Left hindlimb (tissue), 1 donor: ENCODE measurements around the gene OR52A1.

Experiments used
- DNase-seq: peaks from one replicate; pipeline ENCODE4 v3.0.0-alpha.2; 2018

The OR52A1 gene

DNA sequence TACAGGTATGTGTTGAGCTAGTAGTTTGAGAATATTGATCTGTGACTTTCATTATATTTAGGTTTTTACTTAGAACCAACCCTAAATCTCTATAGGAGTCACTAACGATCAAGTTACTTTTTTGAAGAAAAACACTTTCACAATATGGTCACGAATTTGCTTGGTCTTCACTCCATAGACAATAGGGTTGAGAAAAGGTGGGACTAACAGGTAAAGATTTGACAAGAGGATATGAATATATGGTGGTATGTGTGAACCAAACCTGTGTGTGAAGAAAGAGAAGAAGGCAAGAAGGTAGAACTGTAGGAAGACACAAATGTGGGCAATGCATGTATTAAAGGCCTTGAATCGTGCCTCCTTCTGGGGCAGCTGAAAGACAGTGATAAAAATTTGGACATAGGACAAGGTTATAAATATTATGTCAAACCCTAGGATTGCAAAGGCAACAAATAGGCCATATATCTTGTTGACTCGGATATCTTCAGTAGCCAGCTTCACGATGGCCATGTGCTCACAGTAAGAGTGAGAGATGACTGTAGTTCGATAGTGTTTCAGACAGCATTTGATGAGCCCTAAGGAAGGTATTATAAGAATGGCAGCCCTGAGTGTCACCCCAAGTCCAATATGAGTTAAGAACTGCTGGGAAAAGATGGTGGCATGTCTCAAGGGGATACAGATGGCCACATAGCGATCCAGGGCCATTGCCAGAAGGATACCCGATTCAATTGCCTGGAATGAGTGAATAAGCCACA is 22.8 kb downstream of the OR52A1 start:
- DNase-seq = no peak

DNA sequence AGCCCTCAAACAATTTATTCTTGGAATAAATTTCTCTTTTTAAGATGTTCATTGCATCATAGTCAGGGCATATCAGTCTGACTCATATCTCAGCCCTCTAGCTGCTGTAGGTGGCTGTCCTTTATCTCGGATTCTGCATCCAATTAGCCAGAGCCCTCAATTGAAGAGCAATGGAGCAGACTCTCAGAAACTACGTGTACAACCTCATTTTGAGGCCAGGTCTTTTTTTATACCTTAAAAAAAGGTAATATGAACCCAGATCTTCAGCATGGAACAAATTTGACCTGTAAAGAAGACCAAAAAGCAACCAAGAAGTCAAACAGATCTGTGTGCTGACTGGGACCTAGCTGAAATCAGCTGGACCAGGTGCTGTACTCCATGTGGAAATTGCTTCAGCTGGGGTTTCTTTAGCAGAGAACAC is 25.1 kb downstream of the OR52A1 start:
- DNase-seq = no peak

DNA sequence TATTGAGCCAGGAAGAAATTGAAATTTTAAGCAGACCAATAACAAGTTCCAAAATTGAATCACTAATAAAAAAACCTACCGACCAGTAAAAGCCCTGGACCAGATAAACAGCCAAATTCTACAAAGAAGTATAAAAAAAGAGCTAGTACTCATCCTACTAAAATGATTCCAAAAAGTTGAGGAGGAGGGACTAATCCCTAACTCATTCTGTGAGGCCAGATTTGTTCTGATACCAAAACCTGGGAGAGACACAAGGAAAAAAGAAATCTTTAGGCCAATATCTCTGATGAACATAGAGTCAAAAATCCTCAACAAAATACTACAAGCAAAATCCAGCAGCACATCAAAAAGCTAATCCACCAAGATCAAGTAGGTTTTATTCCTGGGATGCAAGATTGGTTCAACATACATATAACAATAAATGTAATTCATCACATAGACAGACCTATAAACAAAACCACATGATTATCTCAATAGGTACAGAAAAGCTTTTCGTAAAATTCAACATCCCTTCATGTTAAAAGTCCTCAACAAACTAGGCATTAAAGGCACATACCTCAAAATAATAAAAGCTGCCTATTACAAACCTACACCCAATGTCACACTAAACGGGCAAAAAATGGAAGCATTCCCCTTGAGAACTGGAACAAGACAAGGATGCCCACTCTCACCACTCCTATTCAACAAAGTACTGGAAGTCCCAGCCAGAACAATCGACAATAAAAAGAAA is 29.5 kb downstream of the OR52A1 start:
- DNase-seq = no peak

GRCh38 chr11:5123802-5124521 is 30.6 kb downstream of the OR52A1 start:
- peak; percentile 47 for DNase-seq

GRCh38 chr11:5118893-5119292 is 35.7 kb downstream of the OR52A1 start:
- DNase-seq = no peak

DNA sequence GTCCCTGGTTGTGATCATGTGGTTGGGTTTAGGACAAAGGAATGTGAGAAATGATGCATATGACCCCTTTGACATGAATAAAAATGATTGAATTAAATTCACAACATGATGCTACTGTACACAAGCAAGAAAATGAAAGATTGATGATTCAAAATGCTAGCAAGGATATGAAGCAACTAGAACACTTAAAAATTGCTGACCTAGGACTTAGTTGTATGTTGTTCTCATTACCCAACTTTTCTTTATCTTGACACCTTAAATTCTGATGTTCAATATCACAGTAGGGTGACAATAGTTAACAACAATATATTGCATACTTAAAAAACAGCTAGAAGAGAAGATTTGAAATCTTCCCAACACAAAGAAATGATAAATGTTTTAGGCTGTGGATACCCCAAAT is 37.0 kb downstream of the OR52A1 start:
- DNase-seq = no peak

DNA sequence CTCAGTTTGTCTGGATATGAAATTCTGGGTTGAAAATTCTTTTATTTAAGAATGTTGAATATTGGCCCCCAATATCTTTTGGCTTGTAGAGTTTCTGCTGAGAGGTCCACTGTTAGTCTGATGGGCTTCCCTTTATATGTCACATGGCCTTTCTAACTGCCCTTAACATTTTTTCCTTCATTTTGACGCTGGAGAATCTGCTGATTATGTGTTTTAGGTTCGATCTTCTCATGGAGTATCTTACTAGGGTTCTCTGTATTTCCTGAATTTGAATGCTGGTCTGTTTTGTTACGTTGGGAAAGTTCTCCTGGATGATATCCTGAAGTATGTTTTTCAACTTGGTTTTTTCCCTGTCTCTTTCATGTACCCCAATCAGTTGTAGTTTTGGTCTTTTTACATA is 39.2 kb downstream of the OR52A1 start:
- no peak for DNase-seq

DNA sequence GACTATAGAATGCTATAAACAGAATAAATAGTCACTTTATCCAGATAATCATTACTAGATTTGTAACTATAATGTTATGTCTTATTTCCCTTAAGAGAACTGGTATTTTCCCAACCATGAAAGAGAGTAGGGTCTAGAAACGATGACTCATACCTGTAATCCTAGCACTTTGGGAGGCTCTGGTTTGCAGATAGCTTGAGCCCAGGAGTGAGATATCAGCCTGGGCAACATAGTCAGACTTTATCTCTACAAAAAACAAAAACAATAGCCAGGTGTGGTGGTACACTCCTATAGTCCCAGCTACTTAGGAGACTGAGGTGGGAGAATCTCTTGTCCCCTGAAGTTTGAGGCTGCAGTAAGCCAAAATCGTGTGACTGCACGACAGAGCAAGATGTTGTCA is 47.3 kb downstream of the OR52A1 start:
- no peak for DNase-seq

DNA sequence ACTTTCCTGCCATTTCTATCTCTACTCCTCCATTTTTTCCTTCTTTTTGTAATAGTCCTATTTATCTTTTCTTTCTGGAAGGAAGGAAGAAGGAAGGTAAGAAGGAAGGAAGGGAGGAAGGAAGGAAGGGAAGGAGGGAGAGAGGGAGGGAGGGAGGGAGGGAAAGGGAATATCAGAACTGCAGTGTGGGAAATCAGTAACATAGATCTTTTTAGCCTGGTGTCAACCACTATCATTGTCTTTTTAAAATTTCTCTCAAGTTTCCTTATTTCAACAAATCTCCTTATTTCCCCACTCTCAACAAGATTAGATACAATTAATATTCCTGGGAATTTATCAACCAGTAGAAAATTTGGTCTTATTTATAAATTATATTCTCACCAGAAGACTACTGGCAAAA is 51.5 kb downstream of the OR52A1 start:
- DNase-seq = no peak

GRCh38 chr11:5102246-5102645 is 52.3 kb downstream of the OR52A1 start:
- no peak for DNase-seq

DNA sequence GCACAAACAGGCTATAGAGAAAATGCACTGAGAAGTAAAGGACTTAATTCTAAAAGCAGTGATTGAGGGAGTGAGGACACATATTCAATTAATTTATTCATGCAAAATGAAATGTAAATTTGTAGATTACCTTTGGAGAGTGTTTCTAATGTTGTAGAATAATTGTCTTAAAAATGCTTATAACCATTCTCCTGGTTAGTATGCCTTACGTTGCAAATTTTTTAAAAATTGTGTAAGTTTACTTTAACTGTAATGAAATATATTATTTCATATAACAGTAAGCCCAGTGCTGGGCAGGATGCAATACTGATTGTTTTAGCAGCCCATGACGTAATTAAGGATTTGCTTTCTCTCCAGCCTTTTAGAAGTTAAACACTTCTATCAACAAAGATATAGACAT is 58.5 kb downstream of the OR52A1 start:
- no peak for DNase-seq
